ENCODE results near the gene BSPRY. TPM values are rescaled to one million over a fixed set of nuclear protein-coding genes. Genes with fewer than 3 reads are reported as not detected.

BSPRY gene
- total and polyA plus RNA-seq, 2 of the 13 experiments (the other 11 are each of a cell fraction or from before 2014, with no cell fraction given): 0.09 to 0.26 TPM

- no peak for TF ChIP-seq ZBTB4 (CRISPR knock-in tag; IDR thresholded peaks at IDR 0.05; ENCODE audit: borderline replicate concordance)
- TF ChIP-seq MXD1 (CRISPR knock-in tag; IDR thresholded peaks at IDR 0.05): peak; percentile 55
- no peak for TF ChIP-seq ZNF343 (CRISPR knock-in tag; IDR thresholded peaks at IDR 0.05)
- TF ChIP-seq POGK (CRISPR knock-in tag; conservative IDR thresholded peaks at IDR 0.05): peak; percentile 89
- TF ChIP-seq ZNF30 (CRISPR knock-in tag; IDR thresholded peaks at IDR 0.05): no peak
- TF ChIP-seq SNAPC5 (CRISPR knock-in tag; IDR thresholded peaks at IDR 0.05; ENCODE audit: borderline replicate concordance): 0 out of 2 replicates have a peak, but pooled peaks have one; percentile 14
- no peak for TF ChIP-seq ZBTB49 (CRISPR knock-in tag; IDR thresholded peaks at IDR 0.05; ENCODE audit: borderline replicate concordance)
- TF ChIP-seq SOX6 (IDR thresholded peaks at IDR 0.05): no peak
- TF ChIP-seq SOX6 (CRISPR knock-in tag; IDR thresholded peaks at IDR 0.05): peak; percentile 52; the same call in 1 of the 2 replicates
- no peak for TF ChIP-seq CEBPZ (IDR thresholded peaks at IDR 0.05; ENCODE audit: low read length)
- TF ChIP-seq TCF7L2 (IDR thresholded peaks at IDR 0.05; ENCODE audit: low read depth, low read length): no peak
- TF ChIP-seq MED1 (CRISPR knock-in tag; IDR thresholded peaks at IDR 0.05): peak; percentile 86
- TF ChIP-seq HDAC1 (CRISPR knock-in tag; IDR thresholded peaks at IDR 0.05): peak; percentile 92
- 0 out of 2 replicates have a peak, but pooled peaks have one; percentile 40 for TF ChIP-seq ZNF225 (CRISPR knock-in tag; IDR thresholded peaks at IDR 0.05)
- no peak for TF ChIP-seq NR2F1 (CRISPR knock-in tag; IDR thresholded peaks at IDR 0.05)
- TF ChIP-seq ZNF136 (CRISPR knock-in tag; IDR thresholded peaks at IDR 0.05; ENCODE audit: low read depth): no peak
- no peak for TF ChIP-seq ZBTB7A (CRISPR knock-in tag; IDR thresholded peaks at IDR 0.05)
These were observed 51.9 kb downstream of the BSPRY start, which contains the start of gene ALAD (continued) for GRCh38 chr9:113401027-113401792.
